Suprapubic skin (tissue), 4 donors: ENCODE data around the gene SOX6.

Source experiments
- CTCF ChIP-seq, 2 donors: fragments of 200-600 bp in 1 of 2; fragments of 450-650 bp in 1 of 2; sonication (generic) in 1 of 2; IDR thresholded peaks; one replicate each; pipeline ENCODE4 v1.5.1; 2016 to 2019; ENCODE audit warnings: antibody characterized with exemption in 2 of 2, mild to moderate bottlenecking in 1 of 2, moderate library complexity in 1 of 2
- POLR2A ChIP-seq, 2 donors: fragments of 450-650 bp; IDR thresholded peaks; one replicate each; pipeline ENCODE4 v1.6.1; 2017; ENCODE audit warnings: antibody characterized with exemption in 2 of 2, mild to moderate bottlenecking in 2 of 2, moderate library complexity in 2 of 2
- POLR2AphosphoS5 ChIP-seq, 3 donors: sonication (generic); formaldehyde crosslinking; IDR thresholded peaks; one replicate each; pipeline ENCODE4 v1.6.1; 2017; ENCODE audit warnings: antibody characterized with exemption in 3 of 3

GRCh38 chr11:16397390-16397789, 41.0 kb upstream of the SOX6 start:
- no peak for TF ChIP-seq CTCF (IDR thresholded peaks at IDR 0.05)
- TF ChIP-seq POLR2A (IDR thresholded peaks at IDR 0.05), result no peak
- no peak for TF ChIP-seq POLR2AphosphoS5 (IDR thresholded peaks at IDR 0.05)
